ENCODE measurements around the gene UTRN. TPM values are rescaled to one million over a fixed set of nuclear protein-coding genes. Genes with fewer than 3 reads are reported as not detected.

Gene UTRN
- polyA plus RNA-seq (ENCODE audit: insufficient read length) = 162 TPM
- long read RNA-seq, donor 1, partial matches to known transcripts = 17 of 17 reads
- long read RNA-seq, donor 1, other reads (novel, unspliced or antisense) = 0 of 17 reads
- long read RNA-seq, donor 2, partial matches to known transcripts = 5 of 5 reads
- long read RNA-seq, donor 2, other reads (novel, unspliced or antisense) = 0 of 5 reads
- long read RNA-seq, donor 3, partial matches to known transcripts = 62 of 64 reads
- long read RNA-seq, donor 3, other reads (novel, unspliced or antisense) = 0 of 64 reads
- long read RNA-seq, donor 4 = 0 reads
- long read RNA-seq, donor 5, partial matches to known transcripts = 0 of 3 reads
- long read RNA-seq, donor 5, other reads (novel, unspliced or antisense) = 0 of 3 reads
- long read RNA-seq, donor 6, partial matches to known transcripts = 0 of 2 reads
- long read RNA-seq, donor 6, other reads (novel, unspliced or antisense) = 0 of 2 reads
- long read RNA-seq, donor 7, partial matches to known transcripts = 5 of 5 reads
- long read RNA-seq, donor 7, other reads (novel, unspliced or antisense) = 0 of 5 reads
- long read RNA-seq, donor 8, partial matches to known transcripts = 0 of 1 reads
- long read RNA-seq, donor 8, other reads (novel, unspliced or antisense) = 0 of 1 reads

DNA sequence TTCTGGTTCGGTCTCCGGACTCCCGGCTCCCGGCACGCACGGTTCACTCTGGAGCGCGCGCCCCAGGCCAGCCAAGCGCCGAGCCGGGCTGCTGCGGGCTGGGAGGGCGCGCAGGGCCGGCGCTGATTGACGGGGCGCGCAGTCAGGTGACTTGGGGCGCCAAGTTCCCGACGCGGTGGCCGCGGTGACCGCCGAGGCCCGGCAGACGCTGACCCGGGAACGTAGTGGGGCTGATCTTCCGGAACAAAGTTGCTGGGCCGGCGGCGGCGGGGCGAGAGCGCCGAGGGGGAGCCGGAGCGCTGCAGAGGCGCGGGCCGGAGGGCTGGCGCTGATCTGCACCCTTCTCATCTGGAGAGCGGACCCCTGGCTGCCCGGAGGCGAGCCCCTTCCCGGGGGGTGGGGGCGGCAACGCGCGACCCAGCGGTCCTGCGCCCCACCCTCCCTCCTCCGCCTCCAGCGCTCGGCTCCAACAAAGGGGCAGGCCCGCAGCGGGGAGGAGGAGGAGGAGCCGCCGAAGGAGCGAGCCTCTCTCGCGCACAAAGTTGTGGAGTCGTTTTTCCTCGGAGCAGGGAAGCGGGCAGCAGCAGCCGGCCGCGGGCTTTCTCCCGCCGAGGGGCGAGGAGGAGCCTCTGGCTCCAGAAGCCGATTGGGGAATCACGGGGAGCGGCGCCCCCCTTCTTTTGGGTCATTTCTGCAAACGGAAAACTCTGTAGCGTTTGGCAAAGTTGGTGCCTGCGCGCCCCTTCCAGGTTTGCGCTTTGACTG lies at the start of gene UTRN:
Gene UTRN (plus strand): TSS at position 553 of the 765 bp plus-strand sequence. CDS start 6,494 bp downstream, outside the sequence.
- peak; percentile 80 for DNase-seq

DNA sequence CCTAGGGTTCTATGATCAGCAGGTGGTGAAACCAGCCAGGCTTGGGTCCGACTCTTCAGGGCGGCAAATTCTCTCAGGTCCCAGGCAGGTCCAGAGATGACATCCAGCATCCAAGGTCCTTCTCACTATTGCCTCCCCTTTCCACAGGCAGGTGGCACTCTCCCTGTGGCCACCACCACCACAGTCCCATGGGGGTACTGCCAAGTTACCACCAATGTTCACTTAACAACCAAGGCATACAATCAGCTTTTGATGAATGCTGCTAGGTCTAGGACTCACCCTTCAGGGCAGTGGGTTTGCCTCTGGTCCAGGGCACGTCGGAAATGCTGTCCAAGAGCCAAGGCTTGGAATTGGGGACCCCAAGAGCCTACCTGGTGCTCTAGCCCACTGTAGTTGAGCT lies 40.4 kb upstream of the UTRN start:
- DNase-seq = no peak

DNA sequence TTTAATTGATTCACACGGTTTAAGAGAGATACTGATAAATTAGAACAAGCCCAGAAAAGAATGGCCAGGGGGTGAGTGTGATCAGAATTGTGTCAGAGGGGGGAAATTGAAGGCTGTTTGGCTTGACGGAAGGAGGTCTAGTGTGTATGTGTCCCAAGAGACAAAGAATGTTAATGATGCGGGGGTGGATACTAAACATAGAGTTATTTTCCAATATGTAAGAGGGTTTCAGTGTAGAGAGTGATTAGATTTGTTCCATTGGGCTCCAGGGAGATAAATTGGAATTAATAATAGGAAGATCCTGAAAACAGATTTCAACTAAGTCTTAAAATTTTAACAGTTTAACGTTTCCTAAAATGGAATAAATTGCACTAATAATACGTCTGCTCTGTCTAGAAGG lies 38.1 kb upstream of the UTRN start:
- no peak for DNase-seq

- DNase-seq = no peak
These were observed 37.1 kb upstream of the UTRN start for GRCh38 chr6:144248003-144248402.

- DNase-seq = peak; percentile 51
These were observed 36.4 kb upstream of the UTRN start for GRCh38 chr6:144248476-144249301.

GRCh38 chr6:144250276-144250675 lies 34.9 kb upstream of the UTRN start:
- no peak for DNase-seq

DNA sequence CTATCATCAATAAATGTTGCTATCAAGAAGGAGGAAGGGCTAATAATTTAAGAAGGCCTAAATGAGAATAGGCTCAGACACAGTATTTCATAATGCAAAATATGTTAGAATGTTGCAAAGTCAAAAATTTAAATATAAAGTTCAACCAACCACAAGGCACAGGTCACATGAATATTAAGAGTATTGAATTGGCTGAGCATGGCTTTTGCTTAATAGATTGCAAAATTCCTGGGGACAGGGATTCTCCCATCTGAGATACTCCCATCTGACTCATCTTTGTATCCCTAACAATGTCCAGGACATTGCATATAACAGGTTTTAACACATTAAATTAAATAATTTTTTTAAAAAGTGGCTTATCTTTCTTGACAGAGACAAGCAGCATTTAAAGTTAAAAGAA lies 32.9 kb upstream of the UTRN start:
- no peak for DNase-seq

- DNase-seq = no peak
These were observed 25.1 kb upstream of the UTRN start for GRCh38 chr6:144259986-144260385.

DNA sequence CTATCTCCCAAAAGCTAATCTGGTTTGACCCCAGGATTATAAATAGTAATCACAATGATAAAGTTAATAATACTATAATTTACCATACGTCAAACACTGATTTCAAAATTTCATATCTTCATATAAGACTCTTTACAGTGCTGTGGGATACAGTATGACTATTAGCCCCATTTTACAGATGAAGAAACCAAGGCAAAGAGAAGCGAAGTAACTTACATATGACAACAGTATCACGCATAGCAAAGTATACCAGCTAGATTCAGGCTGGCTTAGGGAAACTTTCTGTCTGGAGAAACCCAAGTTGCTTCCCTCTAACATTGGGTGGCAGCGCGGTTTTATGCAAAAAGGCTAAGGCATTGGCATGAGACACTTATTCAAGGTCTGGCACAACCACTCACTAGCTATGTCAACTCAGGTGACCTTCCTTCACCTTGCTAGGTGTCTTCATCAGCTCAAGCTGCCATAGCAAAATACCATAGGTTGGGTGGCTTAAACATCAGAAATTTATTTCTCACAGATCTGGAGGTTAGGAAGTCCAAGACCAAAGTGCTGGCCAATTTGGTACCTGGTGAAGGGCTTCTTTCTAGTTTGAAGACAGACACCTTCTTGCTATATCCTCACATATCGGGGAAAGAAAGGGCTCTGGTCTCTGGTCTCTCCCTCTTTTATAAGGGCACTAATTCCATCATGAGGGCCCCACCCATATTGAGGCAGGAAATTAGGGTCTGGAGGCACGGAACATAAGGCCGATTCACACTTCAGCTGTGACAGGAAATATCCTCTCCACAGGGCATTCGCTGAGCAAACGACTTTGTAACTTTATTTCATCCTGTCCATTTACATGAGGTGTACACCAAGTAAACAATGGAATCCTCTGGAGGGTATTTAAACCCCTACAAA lies 22.4 kb upstream of the UTRN start:
- DNase-seq = no peak

GRCh38 chr6:144263786-144264185 lies 21.3 kb upstream of the UTRN start:
- no peak for DNase-seq

DNA sequence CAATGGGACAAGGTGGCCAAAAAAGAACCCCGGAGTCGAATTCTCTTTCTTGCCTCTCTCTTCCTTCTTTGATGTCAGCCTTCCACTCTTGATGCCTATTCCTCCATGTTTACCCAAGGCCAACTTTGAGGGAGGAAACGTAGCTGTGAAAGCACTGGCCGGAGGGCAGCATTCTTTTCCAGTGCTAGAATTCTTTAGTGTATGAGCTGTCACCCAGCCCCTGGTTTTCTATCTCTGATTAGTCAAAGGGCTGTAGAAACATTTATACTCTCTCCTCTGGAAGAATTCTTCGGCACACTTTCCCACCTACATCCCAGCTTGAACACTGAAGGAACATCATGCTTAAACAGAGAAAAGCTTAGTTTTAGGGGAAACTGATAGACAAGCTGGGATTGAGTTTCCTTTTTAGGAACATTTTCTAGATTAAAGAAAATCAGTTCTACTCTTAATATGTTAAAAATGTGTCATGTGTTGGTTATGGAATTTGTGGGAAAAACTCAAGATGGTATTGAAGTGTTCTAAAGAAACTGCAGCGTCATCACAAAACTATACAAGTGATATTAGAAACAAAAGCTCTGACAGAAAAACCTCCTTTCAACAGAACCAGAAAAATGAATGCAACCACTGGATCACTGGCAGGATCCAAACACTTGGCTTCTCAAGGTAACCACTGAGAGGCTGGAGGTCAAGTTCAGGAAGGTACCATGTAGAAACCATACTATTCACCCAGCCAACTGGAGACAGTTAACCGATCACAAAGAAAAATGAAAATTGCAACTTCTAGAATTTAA lies 20.7 kb upstream of the UTRN start:
- DNase-seq = no peak

GRCh38 chr6:144265061-144265357 lies 20.1 kb upstream of the UTRN start:
- DNase-seq = no peak

GRCh38 chr6:144265390-144265789 lies 19.7 kb upstream of the UTRN start:
- DNase-seq = no peak

- DNase-seq = no peak
These were observed 19.0 kb upstream of the UTRN start for GRCh38 chr6:144266091-144266649.

- no peak for DNase-seq
These were observed 16.3 kb upstream of the UTRN start for GRCh38 chr6:144268794-144269349.

- no peak for DNase-seq
These were observed 8.0 kb upstream of the UTRN start for GRCh38 chr6:144277174-144277573.

GRCh38 chr6:144277605-144278227 lies 7.4 kb upstream of the UTRN start:
- no peak for DNase-seq

GRCh38 chr6:144278659-144279314 lies 6.3 kb upstream of the UTRN start:
- no peak for DNase-seq
